Neural crest cell (in vitro differentiated cells): Measurements from ENCODE around the gene KSR1. TPM values are rescaled to one million over a fixed set of nuclear protein-coding genes. Genes with fewer than 3 reads are reported as not detected.

Experiments used
- DNase-seq: peaks from one replicate; pipeline ENCODE4 v3.0.0; 2021; ENCODE audit warnings: low read depth, mixed read lengths, low spot score
- H3K27ac Mint-ChIP-seq: one replicate; pipeline ENCODE4 v1.8.0; 2021; ENCODE audit warnings: mild to moderate bottlenecking, mixed read lengths; ENCODE audit not compliant: unreplicated experiment
- H3K27me3 Mint-ChIP-seq: 2 replicates; pipeline ENCODE4 v1.8.0; 2021; ENCODE audit warnings: low read depth, mild to moderate bottlenecking, mixed read lengths
- H3K36me3 Mint-ChIP-seq: 2 replicates; pipeline ENCODE4 v1.8.0; 2021; ENCODE audit warnings: low read depth, mild to moderate bottlenecking, mixed read lengths
- H3K4me1 Mint-ChIP-seq: 2 replicates; pipeline ENCODE4 v1.8.0; 2021; ENCODE audit warnings: mixed read lengths
- H3K4me3 Mint-ChIP-seq: one replicate; pipeline ENCODE4 v1.8.0; 2021; ENCODE audit warnings: mild to moderate bottlenecking, mixed read lengths
- H3K9me3 Mint-ChIP-seq: 2 replicates; pipeline ENCODE4 v1.8.0; 2021; ENCODE audit warnings: mixed read lengths
- CTCF ChIP-seq: fragments of 200-600 bp; sonication (generic); conservative IDR thresholded peaks from 2 replicates; pipeline ENCODE4 v1.5.0; 2021; ENCODE audit warnings: antibody characterized with exemption, mild to moderate bottlenecking
- total RNA-seq: library from RNA; stranded (reverse); gene quantifications from 2 replicates; pipeline ENCODE4 v1.2.1, GENCODE V29; 2021

The KSR1 gene
- total RNA-seq, 1 donor from 2014 or later = 28.0 TPM

DNA sequence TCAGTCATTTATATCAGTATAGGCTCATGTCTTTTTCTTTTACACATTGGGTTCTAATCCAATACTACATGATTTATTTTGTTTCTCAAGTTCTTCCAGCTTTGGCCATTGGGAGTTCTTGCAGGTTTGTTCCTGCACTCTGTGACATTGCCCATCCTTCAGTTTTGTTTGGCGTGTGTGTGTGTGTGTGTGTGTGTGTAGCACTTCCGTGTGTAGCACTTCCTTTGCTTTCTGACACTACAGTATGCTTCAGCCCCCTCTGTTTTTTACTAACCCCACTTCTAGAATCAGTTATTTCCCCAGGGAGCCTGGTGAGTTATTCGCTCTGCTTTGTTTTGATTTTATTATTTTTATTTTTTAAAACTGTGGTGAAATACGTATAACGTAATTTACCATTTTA is 99.1 kb downstream of the KSR1 start:
- Mint-ChIP-seq H3K9me3 (no peaks in the 10 kb centered on the region), H3K4me3 (no peak overlapping the region), H3K27ac (no peak overlapping the region), H3K27me3 (no peaks in the 10 kb centered on the region), H3K4me1 (peaks cover 7% of the 10 kb centered on the region), H3K36me3 (no peaks in the 10 kb centered on the region)
- no peak for DNase-seq
- TF ChIP-seq CTCF = no peak

GRCh38 chr17:27558341-27558740 is 102.1 kb downstream of the KSR1 start:
- Mint-ChIP-seq H3K9me3 (no peaks in the 10 kb centered on the region), H3K4me3 (no peak overlapping the region), H3K4me1 (peaks cover 7% of the 10 kb centered on the region), H3K36me3 (no peaks in the 10 kb centered on the region), H3K27ac (no peak overlapping the region), H3K27me3 (no peaks in the 10 kb centered on the region)
- no peak for DNase-seq
- no peak for TF ChIP-seq CTCF

DNA sequence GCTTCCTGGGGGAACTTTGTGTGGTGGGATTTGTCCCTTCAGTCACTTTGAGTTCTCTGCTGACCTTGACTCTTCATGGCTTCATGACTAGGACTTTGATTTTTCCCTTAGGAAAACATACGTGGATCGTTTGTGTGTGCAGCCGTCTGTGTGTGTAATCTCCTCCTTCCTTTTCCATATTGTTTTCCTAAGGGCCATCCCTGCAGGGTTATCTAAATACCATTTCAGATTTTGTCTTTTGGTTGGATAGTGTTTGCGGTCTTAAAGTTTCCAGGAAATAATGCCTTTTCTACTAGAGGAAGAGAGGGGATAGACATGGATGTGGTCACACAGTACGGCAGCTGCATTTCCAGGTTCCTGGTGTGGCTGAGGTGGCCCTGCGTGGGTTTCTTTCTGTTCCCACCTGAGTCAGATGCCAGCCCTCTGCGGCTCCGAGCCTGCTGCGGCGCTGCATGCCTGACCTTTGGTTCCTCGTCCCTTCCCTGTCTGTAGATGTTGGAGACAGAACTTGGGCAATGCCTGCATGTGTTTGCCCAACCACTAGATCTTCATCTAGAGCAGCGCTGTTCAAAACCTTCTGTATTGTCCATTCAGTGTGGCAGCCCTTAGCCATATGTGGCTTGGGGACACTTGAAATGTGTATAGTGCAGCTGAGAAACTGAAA is 102.7 kb downstream of the KSR1 start:
- TF ChIP-seq CTCF = no peak
- H3K4me1 Mint-ChIP-seq = peaks cover 7% of the 10 kb centered on the region
- no peaks in the 10 kb centered on the region for H3K9me3 Mint-ChIP-seq
- H3K36me3 Mint-ChIP-seq = no peaks in the 10 kb centered on the region
- DNase-seq = no peak
- peak overlapping the region; percentile 63 for H3K27ac Mint-ChIP-seq
- H3K4me3 Mint-ChIP-seq = no peak overlapping the region
- H3K27me3 Mint-ChIP-seq = no peaks in the 10 kb centered on the region

DNA sequence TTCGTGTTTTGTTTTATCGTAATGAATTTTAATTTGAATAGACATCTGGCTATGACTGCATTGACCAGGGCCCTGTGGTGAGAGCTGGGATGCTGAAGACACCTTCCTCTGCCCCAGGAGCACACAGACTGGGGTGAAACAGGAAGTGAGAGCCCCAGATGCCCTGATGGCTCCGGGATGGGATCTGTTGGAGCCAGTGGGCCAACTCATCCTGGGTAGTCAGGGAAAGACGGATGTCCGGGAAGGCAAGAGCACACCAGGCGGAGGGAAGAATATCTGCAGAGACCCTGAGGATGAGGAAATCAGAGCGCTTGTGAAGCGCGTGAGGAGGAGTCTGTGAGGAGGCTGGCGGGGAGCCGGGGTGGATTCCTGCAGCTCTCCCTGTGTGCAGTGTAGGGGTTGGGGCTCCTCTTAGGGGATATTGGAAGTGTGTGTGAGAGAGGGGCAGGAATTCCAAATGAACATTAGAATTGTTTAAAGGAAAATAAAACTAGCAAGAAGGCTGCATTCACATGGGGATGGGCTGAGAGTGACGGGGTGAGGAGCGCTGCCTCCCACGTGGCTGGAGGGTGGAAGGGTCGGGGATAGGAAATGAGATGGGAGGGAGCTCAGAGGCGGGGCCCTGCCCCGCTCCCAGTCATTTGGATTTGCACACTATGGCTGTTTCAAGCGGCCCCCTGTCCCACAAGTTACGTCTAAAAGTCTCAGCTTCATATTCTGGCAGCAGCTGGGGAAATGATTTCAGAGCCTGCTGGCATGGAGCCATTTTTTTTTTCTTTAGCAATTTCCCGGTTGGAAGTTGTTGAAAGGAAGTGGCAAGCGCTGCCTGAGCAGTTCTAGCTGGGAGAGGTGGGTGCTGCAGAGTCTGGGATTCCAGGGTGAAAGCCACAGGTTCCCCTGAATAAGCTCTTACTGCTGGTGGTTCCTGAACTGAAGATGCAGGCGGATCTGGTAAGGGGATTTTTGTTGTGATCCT is 103.5 kb downstream of the KSR1 start:
- no peak overlapping the region for H3K4me3 Mint-ChIP-seq
- no peak for DNase-seq

DNA sequence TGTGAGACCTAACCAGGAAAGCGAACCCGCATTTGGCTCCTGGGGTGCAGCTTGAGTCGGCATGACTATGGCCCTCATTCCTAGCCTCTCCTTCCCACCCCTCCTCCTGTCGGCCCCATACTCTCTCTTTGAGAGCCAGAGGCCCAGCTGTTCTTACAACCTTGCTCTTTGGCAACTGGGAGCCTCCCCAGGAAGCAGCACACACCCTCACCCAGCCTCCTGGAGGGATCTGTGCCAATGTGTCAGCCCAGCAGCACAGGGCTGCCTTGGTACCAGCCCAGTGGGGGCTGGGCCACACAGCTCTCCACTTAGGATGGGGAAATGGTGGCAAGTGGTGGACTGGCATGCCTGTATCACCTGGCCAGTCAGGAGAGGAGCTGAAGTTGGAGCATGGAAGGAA is 104.4 kb downstream of the KSR1 start:
- Mint-ChIP-seq H3K4me1 (peaks cover 7% of the 10 kb centered on the region), H3K27ac (no peak overlapping the region), H3K36me3 (no peaks in the 10 kb centered on the region), H3K4me3 (no peak overlapping the region), H3K9me3 (no peaks in the 10 kb centered on the region), H3K27me3 (no peaks in the 10 kb centered on the region)
- no peak for DNase-seq
- TF ChIP-seq CTCF = no peak

More for the DNA sequence above, 103.5 kb downstream of the KSR1 start:
- H3K27ac Mint-ChIP-seq = peak overlapping the region; percentile 63
- no peaks in the 10 kb centered on the region for H3K9me3 Mint-ChIP-seq
- H3K27me3 Mint-ChIP-seq = no peaks in the 10 kb centered on the region
- peaks cover 7% of the 10 kb centered on the region for H3K4me1 Mint-ChIP-seq
- TF ChIP-seq CTCF = no peak
- no peaks in the 10 kb centered on the region for H3K36me3 Mint-ChIP-seq
